GM18498 (cell line): ENCODE data around the gene KAZN.

Source experiments
- ATAC-seq: cut with Tn5 transposase; IDR thresholded peaks from one replicate; pipeline ENCODE4 v1.9.1; 2021; ENCODE audit warnings: mild to moderate bottlenecking, moderate library complexity; ENCODE audit not compliant: unreplicated experiment

KAZN gene

GRCh38 chr1:14844356-14844755 is 245.9 kb downstream of the KAZN start:
- no peak for ATAC-seq

DNA sequence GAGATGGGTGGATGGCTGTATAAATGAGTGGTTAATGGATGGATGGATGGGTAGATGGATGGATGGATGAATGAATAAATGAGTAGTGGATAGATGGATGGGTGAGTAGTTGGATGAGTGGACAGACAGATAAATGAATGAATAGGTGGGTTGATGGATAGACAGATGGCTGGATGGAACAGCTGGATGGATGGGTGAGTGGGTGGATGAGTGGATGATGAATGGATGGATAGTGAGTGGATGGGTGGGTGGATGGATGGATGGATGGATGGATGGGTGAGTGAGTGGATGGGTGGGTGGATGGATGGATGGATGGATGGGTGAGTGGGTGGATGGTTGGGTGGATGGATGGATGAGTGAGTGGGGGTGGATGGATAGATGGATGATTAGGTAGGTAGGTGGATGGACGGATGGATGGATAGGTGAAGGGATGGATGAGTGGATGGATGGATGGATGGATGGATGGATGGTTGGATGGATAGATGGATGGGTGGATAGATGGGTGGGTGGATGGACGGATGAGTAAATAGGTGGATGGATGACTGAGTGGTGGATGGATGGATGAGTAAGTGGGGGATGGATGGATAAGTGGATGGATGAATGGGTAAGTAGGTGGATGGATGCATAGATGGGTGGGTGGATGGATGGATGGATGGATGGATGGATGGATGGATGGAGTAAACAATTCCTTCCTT is 246.6 kb downstream of the KAZN start:
- ATAC-seq = no peak

DNA sequence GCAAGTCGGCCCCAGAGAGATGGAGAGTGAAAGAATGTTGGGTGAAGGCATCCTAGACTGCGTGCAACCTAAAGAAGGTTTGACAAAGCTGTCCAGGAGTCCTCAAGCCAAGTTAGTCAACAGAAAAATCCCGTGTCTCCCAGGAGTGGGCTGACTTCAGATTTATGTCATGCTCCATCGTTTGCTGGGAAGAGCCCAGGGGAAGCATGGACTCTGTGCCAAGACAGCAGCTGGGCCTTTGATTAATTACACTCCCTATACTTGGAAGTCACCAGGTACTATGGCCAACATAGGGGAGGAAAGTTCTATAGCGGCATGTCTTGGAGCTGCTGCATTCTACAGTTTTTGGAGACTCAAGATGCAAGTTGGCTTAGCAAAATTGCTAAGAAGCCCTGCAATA is 247.4 kb downstream of the KAZN start:
- ATAC-seq = no peak

GRCh38 chr1:14846688-14847087 is 248.2 kb downstream of the KAZN start:
- ATAC-seq = no peak

DNA sequence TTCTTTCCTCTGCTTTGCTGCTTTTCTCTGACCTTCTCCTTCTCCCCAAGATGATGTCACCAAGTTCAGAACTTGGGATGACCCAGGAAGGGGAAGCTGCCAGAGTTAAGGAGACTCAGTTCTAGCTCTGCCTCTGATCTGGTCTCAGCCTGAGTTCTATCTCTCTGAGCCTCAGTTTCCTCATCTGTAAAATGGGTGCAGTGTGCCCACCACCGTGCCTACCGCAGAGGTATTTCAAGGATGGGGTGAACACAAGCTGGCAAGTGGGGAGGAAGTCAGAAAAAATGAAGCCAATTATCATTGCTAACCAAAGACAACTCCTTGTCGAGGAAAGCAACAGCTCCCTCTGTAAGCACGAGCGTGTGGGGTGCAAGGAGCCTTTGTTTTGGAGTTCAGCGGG is 249.7 kb downstream of the KAZN start:
- no peak for ATAC-seq

GRCh38 chr1:14848625-14849024 is 250.1 kb downstream of the KAZN start:
- ATAC-seq = no peak

DNA sequence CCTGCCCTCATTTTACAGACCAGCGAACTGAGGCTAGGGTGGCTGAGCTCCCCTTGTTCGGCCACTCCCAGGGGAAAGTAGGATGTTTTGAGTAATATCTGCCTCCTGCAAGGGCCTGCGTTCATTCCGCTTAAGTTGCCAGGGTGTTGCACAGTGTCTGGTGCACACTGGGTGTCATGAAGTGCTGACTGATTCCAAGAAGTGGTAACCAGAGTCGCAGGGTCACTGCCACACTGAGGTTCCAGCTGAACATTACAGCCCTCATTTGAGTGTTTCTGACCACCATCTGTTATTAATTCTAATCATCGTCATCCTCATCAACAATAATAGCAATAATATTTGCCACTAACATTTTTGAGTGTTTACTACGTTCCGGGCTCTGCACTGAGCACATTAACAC is 250.6 kb downstream of the KAZN start:
- no peak for ATAC-seq

GRCh38 chr1:14850563-14850962 is 252.1 kb downstream of the KAZN start:
- no peak for ATAC-seq

DNA sequence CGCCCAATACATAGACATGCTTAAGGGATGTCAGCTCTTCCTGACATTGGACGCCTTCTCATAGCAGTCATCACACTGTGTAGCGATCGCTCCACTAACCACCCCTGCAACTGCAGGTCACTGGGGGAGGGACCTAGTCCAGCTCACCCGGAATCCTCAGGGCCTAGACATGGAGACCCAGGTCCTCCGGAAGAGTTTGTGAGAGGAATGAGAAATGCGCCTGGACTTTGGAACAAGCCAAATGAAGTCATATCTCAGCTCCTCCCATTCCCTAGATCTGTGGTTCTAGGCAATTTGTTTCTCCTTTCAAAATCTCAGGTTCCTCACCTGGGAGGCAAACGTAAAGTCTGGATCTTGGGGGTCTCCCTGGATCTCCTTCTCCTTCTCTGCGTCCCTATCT is 253.3 kb downstream of the KAZN start:
- ATAC-seq = no peak

- no peak for ATAC-seq
Observed at GRCh38 chr1:14852291-14852690, 253.8 kb downstream of the KAZN start.

- no peak for ATAC-seq
Observed at GRCh38 chr1:14853518-14853917, 255.0 kb downstream of the KAZN start.

- no peak for ATAC-seq
Observed at GRCh38 chr1:14855268-14855667, 256.8 kb downstream of the KAZN start.

DNA sequence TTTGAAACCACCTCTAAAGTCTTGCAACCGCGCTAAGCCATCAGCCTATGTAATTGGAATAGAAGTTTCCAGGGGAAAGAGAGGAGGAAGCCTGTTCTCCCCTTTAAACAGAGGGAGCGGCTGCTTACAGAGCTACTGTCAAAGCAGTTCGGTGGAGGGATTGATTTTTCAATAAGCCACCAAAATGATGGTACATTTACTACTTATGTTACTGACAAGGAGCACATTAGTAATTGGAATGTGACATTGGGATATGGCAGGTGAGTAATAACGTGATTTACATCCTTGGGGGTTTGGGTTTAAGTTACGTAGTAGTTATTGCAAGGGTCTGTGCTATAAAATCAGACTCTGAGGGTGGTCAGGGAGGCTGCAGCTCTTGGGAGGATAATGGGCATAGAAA is 257.3 kb downstream of the KAZN start:
- ATAC-seq = no peak

GRCh38 chr1:14857436-14858195 is 259.1 kb downstream of the KAZN start:
- no peak for ATAC-seq

- ATAC-seq = no peak
Observed at GRCh38 chr1:14862114-14862771, 263.8 kb downstream of the KAZN start.

- ATAC-seq = no peak
Observed at GRCh38 chr1:14865106-14865505, 266.6 kb downstream of the KAZN start.

- ATAC-seq = no peak
Observed at GRCh38 chr1:14866911-14867612, 268.6 kb downstream of the KAZN start.

DNA sequence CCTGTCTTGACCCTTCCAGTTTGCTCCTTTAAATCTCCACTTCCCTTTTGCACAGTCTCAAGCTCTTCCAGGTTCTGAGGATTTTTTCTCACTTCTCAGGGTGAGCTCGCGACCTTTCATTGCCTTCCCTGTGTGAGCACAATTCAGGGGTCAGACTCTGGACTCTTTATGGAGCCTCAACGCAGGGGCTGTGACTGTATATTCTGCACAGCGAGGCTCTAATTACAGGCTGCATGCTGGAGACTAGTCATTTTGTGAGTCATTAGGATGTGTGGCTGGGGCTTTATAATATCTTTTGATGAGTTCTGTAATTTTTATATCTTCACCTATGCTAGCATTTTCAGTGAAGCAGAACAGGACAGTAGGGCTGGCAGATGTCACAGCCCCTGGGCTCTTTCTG is 270.7 kb downstream of the KAZN start:
- ATAC-seq = no peak

DNA sequence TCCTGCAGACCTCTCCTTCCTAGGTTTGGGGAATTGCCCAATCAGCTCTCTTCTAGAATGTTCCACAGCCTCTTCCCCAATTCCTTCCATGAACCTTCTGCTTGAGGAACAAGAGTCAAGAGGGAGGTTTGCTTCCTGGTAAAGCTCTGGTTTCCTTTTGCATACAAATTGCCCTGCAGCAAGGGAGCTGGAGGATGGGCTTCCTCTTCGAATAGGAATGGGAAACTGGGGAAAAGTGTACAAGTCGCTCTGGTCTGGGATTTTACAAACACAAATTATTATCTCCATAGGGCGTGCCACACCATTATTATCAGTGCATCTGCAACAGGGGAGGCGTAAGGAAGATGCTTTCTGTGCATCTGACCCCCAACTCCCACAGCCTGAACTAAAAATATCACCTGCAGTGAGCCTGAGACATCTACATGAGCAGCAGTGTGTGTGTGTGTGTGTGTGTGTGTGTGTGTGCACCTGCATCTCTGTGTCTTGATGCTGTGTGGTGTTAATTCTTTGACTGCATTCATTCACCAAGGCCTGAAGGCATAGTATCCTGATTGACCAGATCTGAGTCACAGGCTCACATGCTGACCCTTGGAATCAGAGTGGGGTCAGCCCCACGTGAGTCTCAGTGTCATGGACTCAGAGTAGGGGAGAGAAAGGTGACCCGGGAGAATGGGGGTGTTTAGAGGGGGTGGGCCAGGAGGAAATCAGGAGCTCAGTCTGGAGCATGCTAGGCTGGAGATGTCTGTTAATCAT is 272.9 kb downstream of the KAZN start:
- no peak for ATAC-seq

DNA sequence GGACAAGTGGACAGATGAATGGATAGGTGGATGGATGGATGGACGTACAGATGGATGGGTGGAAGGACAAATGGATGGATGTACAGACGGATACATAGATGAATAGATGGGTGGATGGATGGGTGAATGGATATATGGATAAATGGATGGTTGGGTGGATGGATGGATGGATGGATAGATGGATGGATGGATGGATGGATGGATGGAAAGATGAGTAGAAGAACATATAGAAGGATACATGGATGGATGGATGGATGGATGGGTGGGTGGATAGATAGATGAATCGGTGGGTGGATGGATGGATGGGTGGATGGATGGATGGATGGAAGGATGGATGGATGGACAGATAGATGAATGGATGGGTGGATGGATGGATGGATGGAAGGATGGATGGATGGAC is 274.3 kb downstream of the KAZN start:
- no peak for ATAC-seq

DNA sequence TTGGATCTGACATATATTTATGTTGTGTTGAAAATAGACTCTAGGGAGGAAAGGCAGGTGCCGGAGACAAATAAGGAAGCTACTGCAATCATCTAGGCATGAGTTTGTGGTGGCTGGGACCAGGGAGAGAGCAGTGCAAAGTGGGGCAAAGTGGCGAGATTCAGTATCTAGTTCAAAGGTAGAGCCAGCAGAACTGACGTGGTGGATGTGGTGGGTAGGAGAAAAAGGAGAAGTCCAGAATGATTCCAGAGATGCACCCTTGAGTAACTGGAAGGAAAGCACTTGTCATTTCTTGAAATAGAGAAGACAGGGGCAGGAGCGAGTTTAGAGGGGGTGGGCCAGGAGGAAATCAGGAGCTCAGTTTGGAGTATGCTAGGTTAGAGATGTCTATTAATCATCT is 275.2 kb downstream of the KAZN start:
- no peak for ATAC-seq
